Measurements from ENCODE around the gene KLLN. TPM values are rescaled to one million over a fixed set of nuclear protein-coding genes. Genes with fewer than 3 reads are reported as not detected.

Gene KLLN
- total and polyA plus RNA-seq, 9 of the 15 experiments (the other 6 are each of a cell fraction or from before 2014, with no cell fraction given): 0.07 to 0.40 (median 0.25) TPM

DNA sequence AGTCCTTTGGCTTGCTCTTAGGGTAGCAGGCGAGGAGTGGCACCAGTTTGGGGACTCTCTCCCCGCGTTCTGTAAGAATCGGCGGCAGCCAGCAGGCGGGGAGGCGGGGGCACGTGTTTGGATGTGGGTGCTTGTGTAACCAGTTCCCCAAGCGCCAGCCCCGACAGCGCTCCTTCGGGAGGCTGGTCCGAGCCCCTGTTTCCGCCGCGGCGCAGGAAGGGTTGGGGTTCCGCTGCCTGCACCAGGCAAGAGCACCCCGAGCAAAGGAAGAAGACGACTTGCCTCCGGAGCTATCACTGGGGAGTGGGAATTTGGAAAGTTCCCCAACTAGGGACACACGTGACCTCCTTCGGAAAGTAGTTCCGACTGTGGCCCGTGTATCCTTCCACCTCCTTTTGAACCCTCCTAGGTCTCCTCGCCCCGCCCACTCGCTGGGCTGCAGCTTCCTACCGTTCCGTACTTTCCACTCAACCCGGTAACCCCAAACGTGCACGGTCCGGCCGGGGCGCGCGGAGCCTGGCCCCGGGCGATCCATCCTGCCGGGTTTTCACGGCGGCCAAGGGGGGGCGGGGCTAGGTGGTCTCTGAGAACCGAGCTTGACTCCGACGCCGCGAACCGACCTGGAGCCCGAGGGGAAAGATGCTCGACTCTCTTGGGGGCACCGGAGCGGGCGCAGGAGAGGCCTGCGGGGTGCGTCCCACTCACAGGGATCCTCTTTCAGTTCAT, 1.2 kb downstream of the KLLN start (continued):
- TF ChIP-seq, protein P1, sequence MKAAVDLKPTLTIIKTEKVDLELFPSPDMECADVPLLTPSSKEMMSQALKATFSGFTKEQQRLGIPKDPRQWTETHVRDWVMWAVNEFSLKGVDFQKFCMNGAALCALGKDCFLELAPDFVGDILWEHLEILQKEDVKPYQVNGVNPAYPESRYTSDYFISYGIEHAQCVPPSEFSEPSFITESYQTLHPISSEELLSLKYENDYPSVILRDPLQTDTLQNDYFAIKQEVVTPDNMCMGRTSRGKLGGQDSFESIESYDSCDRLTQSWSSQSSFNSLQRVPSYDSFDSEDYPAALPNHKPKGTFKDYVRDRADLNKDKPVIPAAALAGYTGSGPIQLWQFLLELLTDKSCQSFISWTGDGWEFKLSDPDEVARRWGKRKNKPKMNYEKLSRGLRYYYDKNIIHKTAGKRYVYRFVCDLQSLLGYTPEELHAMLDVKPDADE (conservative IDR thresholded peaks at IDR 0.05; ENCODE audit: control insufficient read depth, low read depth, low read length): peak; percentile 57; the same call in 1 of the 2 replicates
- TF ChIP-seq NR2C1 (IDR thresholded peaks at IDR 0.05) (peak; percentile 65; the same call in 1 of the 2 replicates), NR2C1 (tag; IDR thresholded peaks at IDR 0.05) (peak; percentile 78), RNF2 (IDR thresholded peaks at IDR 0.05) (peak; percentile 79), PHF8 (IDR thresholded peaks at IDR 0.05; ENCODE audit: borderline replicate concordance, low read length) (peak; percentile 81; the same call in 1 of the 2 replicates), L3MBTL2 (IDR thresholded peaks at IDR 0.05) (peak; percentile 91), CREB1 (IDR thresholded peaks at IDR 0.05) (no peak), CREB1 (CRISPR knock-in tag; IDR thresholded peaks at IDR 0.05) (no peak; the same call in 1 of the 2 replicates), HDGF (IDR thresholded peaks at IDR 0.05) (no peak), POU5F1 (IDR thresholded peaks at IDR 0.05; ENCODE audit: borderline replicate concordance, low read depth, low read length, partially characterized antibody) (no peak), SMAD1 (IDR thresholded peaks at IDR 0.05; ENCODE audit: low read depth, low read length, partially characterized antibody) (no peak), YBX1 (IDR thresholded peaks at IDR 0.05) (no peak), ZNF75A (CRISPR knock-in tag; IDR thresholded peaks at IDR 0.05) (no peak), GATAD2B (IDR thresholded peaks at IDR 0.05; ENCODE audit: borderline replicate concordance) (peak; percentile 82)
- TF ChIP-seq, protein P2, sequence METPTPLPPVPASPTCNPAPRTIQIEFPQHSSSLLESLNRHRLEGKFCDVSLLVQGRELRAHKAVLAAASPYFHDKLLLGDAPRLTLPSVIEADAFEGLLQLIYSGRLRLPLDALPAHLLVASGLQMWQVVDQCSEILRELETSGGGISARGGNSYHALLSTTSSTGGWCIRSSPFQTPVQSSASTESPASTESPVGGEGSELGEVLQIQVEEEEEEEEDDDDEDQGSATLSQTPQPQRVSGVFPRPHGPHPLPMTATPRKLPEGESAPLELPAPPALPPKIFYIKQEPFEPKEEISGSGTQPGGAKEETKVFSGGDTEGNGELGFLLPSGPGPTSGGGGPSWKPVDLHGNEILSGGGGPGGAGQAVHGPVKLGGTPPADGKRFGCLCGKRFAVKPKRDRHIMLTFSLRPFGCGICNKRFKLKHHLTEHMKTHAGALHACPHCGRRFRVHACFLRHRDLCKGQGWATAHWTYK (CRISPR knock-in tag; IDR thresholded peaks at IDR 0.05): no peak
- TF ChIP-seq, protein P3, sequence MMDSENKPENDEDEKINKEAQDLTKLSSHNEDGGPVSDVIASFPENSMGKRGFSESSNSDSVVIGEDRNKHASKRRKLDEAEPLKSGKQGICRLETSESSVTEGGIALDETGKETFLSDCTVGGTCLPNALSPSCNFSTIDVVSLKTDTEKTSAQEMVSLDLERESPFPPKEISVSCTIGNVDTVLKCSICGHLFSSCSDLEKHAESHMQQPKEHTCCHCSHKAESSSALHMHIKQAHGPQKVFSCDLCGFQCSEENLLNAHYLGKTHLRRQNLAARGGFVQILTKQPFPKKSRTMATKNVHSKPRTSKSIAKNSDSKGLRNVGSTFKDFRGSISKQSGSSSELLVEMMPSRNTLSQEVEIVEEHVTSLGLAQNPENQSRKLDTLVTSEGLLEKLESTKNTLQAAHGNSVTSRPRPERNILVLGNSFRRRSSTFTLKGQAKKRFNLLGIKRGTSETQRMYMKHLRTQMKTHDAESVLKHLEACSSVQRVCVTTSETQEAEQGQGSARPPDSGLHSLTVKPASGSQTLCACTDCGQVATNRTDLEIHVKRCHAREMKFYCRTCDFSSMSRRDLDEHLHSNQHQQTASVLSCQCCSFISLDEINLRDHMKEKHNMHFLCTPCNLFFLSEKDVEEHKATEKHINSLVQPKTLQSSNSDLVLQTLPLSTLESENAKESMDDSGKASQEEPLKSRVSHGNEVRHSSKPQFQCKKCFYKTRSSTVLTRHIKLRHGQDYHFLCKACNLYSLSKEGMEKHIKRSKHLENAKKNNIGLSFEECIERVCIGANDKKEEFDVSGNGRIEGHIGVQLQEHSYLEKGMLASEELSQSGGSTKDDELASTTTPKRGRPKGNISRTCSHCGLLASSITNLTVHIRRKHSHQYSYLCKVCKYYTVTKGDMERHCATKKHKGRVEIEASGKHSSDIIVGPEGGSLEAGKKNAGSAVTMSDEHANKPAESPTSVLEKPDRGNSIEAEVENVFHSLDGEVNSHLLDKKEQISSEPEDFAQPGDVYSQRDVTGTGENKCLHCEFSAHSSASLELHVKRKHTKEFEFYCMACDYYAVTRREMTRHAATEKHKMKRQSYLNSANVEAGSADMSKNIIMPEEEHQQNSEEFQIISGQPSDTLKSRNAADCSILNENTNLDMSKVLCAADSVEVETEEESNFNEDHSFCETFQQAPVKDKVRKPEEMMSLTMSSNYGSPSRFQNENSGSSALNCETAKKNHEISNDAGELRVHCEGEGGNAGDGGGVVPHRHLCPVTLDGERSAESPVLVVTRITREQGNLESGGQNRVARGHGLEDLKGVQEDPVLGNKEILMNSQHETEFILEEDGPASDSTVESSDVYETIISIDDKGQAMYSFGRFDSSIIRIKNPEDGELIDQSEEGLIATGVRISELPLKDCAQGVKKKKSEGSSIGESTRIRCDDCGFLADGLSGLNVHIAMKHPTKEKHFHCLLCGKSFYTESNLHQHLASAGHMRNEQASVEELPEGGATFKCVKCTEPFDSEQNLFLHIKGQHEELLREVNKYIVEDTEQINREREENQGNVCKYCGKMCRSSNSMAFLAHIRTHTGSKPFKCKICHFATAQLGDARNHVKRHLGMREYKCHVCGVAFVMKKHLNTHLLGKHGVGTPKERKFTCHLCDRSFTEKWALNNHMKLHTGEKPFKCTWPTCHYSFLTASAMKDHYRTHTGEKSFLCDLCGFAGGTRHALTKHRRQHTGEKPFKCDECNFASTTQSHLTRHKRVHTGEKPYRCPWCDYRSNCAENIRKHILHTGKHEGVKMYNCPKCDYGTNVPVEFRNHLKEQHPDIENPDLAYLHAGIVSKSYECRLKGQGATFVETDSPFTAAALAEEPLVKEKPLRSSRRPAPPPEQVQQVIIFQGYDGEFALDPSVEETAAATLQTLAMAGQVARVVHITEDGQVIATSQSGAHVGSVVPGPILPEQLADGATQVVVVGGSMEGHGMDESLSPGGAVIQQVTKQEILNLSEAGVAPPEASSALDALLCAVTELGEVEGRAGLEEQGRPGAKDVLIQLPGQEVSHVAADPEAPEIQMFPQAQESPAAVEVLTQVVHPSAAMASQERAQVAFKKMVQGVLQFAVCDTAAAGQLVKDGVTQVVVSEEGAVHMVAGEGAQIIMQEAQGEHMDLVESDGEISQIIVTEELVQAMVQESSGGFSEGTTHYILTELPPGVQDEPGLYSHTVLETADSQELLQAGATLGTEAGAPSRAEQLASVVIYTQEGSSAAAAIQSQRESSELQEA (IDR thresholded peaks at IDR 0.05; ENCODE audit: low read depth): no peak
- TF ChIP-seq, protein P4, sequence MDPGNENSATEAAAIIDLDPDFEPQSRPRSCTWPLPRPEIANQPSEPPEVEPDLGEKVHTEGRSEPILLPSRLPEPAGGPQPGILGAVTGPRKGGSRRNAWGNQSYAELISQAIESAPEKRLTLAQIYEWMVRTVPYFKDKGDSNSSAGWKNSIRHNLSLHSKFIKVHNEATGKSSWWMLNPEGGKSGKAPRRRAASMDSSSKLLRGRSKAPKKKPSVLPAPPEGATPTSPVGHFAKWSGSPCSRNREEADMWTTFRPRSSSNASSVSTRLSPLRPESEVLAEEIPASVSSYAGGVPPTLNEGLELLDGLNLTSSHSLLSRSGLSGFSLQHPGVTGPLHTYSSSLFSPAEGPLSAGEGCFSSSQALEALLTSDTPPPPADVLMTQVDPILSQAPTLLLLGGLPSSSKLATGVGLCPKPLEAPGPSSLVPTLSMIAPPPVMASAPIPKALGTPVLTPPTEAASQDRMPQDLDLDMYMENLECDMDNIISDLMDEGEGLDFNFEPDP (CRISPR knock-in tag; IDR thresholded peaks at IDR 0.05): no peak
